GM19397 (cell line): ENCODE data around the gene GNG4.
"Not testable (repeated sequence)": the region's sequence is repeated elsewhere in the genome, so short reads cannot be mapped to it uniquely, and the experiment has no call there.

Source experiments
- ATAC-seq: cut with Tn5 transposase; IDR thresholded peaks from one replicate; pipeline ENCODE4 v1.9.1; 2021; ENCODE audit warnings: mild to moderate bottlenecking, moderate library complexity; ENCODE audit not compliant: unreplicated experiment

Gene GNG4

GRCh38 chr1:235586992-235587391 lies 62.6 kb downstream of the GNG4 start:
- ATAC-seq: no peak

- ATAC-seq: no peak
These were observed 63.2 kb downstream of the GNG4 start for GRCh38 chr1:235586413-235586812.

DNA sequence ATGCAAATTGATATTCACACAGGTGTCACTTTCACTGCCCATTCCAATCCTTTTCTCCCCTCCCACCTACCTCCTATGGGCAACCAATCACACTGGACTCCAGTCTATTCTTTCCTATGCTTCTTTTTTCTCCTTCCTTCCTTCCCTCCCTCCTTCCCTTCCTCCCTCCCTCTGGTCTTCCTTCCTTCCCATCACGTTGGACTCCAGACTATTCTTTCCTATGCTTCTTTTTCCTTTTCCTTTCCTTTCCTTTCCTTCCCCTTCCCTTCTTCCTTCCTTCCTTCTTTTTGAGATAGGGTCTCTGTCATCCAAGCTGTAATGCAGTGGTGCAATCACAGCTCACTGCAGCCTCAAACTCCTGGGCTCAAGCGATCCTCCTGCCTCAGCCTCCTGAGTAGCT lies 64.6 kb downstream of the GNG4 start:
- ATAC-seq: no peak

- ATAC-seq: no peak
These were observed 66.0 kb downstream of the GNG4 start for GRCh38 chr1:235583511-235584001.

DNA sequence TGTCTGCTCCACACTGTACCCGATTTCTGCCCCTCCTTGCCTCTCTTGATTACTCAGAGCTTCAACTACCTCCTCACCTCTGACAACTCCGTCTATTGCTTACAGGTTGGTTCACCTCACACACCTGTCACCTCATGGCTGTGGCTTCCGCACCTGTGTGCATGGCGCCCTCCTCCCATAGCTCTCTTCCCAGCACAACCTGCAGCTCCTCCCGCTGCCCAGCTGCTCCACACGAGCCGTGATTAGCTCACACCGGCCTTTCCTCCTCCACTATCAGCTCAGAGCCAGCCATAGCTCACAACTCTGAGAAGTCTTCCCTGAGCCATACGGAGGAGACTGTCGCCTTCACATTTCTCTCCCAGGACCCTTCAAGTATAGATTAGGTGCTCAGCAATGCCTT lies 67.5 kb downstream of the GNG4 start:
- no peak for ATAC-seq

DNA sequence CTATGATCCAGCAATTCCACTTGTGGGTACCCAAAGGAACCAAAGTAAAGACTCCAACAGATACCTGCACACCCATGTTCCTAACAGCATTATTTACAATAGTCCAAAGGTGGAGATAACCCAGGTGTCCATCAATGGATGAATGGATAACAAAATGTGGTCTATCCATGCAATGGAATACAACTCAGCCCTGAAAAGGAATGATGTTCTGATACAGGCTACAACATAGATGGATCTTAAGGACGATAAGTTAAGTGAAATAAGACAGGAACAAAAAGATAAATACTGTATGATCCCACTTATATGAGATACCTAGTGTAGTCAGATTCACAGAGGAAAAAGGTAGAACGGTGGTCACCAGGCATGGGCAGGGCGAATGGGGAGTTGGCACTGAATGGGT lies 69.7 kb downstream of the GNG4 start:
- ATAC-seq: no peak

DNA sequence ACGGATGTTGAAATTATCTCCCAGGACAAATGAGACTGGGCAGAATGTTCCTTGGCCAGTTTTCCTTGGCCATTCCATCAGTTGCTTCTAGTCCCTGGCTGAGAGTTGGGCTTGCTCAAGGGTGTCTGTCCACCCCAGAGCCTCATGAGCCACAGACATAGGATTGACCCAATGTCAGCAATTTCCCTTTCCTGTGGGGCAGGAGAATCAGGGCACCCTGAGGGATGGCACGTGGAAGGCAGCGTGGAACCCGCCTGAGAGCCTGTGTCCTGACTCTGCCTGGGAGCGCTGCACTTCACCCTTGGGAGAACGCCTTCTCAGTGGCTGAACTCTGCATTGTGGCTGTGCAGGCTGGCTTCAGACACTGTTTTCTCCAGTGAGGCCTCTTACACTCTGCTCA lies 74.0 kb downstream of the GNG4 start:
- no peak for ATAC-seq

- no peak for ATAC-seq
These were observed 75.7 kb downstream of the GNG4 start for GRCh38 chr1:235573880-235574279.

DNA sequence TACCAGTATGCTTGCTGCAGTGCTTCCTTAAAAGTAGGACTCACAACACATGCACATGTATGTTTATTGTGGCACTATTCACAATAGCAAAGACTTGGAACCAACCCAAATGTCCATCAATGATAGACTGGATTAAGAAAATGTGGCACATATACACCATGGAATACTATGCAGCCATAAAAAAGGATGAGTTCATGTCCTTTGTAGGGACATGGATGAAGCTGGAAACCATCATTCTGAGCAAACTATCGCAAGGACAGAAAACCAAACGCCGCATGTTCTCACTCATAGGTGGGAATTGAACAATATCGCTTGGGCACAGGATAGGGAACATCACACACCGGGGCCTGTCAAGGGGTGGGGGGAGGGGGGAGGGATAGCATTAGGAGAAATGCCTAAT lies 76.6 kb downstream of the GNG4 start:
- not testable (repeated sequence) for ATAC-seq

GRCh38 chr1:235571482-235571881 lies 78.1 kb downstream of the GNG4 start:
- no peak for ATAC-seq

DNA sequence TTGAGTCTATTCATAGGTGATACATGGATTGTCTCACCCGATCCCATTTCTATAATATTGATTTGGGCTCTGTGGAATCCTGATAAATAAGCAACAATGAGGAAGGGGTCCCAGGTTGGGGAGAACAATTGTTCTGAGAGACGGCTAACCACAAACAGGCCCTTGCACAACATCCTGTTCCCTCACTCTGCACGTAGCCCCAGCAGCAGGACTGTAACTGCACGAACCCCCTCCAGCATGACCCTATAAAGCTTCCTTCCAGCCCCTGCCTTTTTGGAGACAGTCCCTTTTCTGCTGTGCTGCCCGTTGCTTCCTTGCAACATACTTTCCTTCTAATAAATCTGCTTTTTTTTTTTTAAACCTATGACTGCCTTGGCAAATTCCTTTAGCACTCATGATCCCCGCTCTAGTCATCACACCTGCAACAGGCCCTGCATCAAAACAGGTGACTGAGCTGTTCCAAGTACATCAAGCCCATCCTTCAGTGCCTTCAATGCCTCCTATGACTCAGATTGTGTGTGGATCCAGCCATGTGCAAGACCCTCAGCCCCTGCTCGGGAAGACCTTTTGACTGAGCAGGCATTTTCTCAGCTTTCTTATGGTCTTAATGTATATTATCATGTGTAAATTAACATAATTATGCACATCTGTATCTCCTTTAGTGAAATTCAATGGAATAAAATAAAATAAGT lies 81.6 kb downstream of the GNG4 start:
- ATAC-seq: no peak

GRCh38 chr1:235566084-235566483 lies 83.5 kb downstream of the GNG4 start:
- ATAC-seq: no peak

DNA sequence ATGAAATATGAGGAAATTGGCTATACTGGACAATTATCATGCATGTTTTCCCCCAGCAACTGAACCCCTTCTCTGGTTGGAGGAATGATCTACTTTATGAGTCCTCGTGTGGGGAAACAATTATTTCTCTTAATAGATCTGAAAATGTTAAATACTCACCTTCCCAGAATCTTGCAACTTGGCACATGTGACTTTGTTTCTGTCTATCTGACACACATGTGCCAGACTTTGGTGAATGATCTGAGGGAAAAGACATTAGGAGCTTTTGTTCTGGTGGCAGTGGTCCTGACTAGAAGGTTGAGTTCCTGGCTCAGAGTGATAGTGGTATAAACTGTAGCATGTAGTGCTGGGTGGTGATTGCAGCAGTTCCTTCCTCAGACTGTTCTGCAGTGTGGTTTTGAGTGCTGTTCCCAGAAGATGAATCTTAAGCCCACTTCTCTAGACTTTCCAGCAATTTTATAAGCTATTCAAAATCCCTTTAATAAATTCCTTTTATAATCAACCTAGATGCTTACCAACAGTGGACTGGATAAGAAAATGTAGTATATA lies 86.0 kb downstream of the GNG4 start:
- ATAC-seq: no peak

DNA sequence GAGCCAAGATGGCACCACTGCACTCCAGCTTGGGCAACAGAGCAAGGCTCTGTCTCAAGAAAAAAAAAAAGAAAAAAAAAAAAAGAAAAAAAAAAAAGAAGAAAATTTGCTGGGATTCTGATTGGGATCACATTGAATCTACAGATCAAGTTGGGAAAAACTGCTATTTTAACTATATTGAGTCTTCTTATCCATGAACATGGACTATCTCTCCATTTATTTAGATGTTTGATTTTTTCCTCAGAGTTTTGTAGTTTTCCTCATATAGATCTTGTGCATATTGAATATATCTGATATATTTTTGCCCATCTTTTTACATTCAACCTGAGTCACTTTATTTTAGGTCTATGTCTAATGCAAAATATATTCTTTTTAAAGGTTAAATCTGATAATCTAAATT lies 87.0 kb downstream of the GNG4 start:
- ATAC-seq: no peak

DNA sequence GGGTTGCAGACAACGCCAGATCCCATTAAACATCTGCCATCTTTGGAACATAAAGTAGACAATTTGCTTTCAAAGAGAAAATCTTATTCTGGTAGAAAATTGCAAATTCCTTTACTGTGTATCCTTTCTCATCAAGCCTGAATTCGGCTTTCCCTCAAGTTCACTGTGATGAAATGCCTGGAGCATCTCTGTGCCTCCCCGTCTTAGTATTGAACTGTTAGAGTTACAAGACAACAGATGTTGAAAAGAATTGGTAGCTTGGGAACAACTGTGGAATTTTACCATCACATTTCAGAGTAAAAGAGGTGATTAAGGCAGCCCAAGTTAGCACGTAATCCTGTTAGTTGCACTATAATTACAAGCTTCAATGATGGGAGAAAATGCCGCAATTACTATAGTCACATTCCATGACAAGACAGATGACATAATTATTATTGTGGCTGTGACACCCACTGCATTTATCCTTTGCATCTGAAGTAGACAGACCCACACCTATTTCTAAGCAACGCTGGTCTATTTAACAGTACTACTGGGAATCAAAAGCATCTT lies 90.9 kb downstream of the GNG4 start:
- no peak for ATAC-seq

- ATAC-seq: no peak
These were observed 92.1 kb downstream of the GNG4 start for GRCh38 chr1:235557495-235557894.

DNA sequence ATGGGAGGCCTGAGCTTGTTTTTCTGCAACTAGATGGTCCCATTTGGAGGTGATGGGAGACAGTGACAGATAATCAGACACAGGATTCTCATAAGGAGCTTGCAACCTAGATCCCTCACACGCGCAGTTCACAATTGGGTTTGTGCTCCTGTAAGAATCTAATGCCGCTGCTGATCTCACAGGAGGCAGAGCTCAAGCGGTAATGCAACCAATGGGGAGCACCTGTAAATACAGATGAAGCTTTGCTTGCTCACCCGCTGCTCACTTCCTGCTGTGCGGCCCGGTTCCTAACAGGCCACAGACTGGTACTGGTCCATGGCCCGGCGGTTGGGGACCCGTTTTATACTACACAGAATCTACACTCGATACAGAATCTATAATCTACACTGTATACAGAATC lies 92.8 kb downstream of the GNG4 start:
- ATAC-seq: no peak

GRCh38 chr1:235553112-235553551 lies 96.5 kb downstream of the GNG4 start:
- ATAC-seq: no peak

- no peak for ATAC-seq
These were observed 97.4 kb downstream of the GNG4 start for GRCh38 chr1:235552146-235552716.

GRCh38 chr1:235549351-235550139 lies 100.0 kb downstream of the GNG4 start:
- ATAC-seq: no peak
